Vagina (tissue), 2 donors: ENCODE results near the gene CDS2. TPM values are rescaled to one million over a fixed set of nuclear protein-coding genes. Genes with fewer than 3 reads are reported as not detected.

ENCODE experiments used
- DNase-seq, 2 donors: peaks; one replicate each; pipeline ENCODE4 v3.0.0-alpha.2; 2017; ENCODE audit errors: extremely low spot score in 2 of 2
- H3K27ac ChIP-seq: fragments of 200-600 bp; sonication (generic); one replicate; pipeline ENCODE4 v1.5.1; 2019
- H3K27me3 ChIP-seq: fragments of 200-600 bp; sonication (generic); one replicate; pipeline ENCODE4 v1.5.1; 2019
- H3K36me3 ChIP-seq, 2 donors: fragments of 200-600 bp; sonication (generic); one replicate each; pipeline ENCODE4 v1.5.1; 2017 to 2019
- H3K4me1 ChIP-seq: fragments of 200-600 bp; sonication (generic); one replicate; pipeline ENCODE4 v1.5.1; 2019
- H3K4me3 ChIP-seq, 2 donors: fragments of 200-600 bp; sonication (generic); 1 replicate in 1 of 2; 2 replicates in 1 of 2; pipeline ENCODE4 v1.5.1; 2016 to 2019
- H3K9me3 ChIP-seq: fragments of 200-600 bp; sonication (generic); one replicate; pipeline ENCODE4 v1.5.1; 2019
- CTCF ChIP-seq, 3 experiments: fragments of 450-650 bp in 2 of 3; fragments of 200-600 bp in 1 of 3; sonication (generic) in 1 of 3; IDR thresholded peaks; one replicate each; pipeline ENCODE4 v1.5.1; 2017 to 2019; ENCODE audit warnings: antibody characterized with exemption in 3 of 3, mild to moderate bottlenecking in 2 of 3, moderate library complexity in 2 of 3
- POLR2A ChIP-seq, 2 donors: fragments of 450-650 bp; IDR thresholded peaks; one replicate each; pipeline ENCODE4 v1.6.1; 2017; ENCODE audit warnings: antibody characterized with exemption in 2 of 2, mild to moderate bottlenecking in 2 of 2, moderate library complexity in 2 of 2
- POLR2AphosphoS5 ChIP-seq, 2 donors: sonication (generic); formaldehyde crosslinking; IDR thresholded peaks; one replicate each; pipeline ENCODE4 v1.9.0; 2017; ENCODE audit warnings: antibody characterized with exemption in 2 of 2, mild to moderate bottlenecking in 2 of 2, low read depth in 1 of 2; ENCODE audit not compliant: insufficient read depth in 1 of 2
- intact Hi-C: fragments of 100-400 bp; cut with DNase I; formaldehyde crosslinking; loops from one replicate; pipeline ENCODE4 v1.15.1; 2023
- total RNA-seq: library from RNA; depleted of rRNA; stranded (reverse); fragments of >200 nt; gene quantifications from one replicate; pipeline ENCODE4 v1.2.3, GENCODE V29; 2016

CDS2 gene
- total RNA-seq, 1 donor from 2014 or later: 24.8 TPM

GRCh38 chr20:5146099-5146668 is 19.4 kb downstream of the CDS2 start:
- no peak for DNase-seq
- H3K36me3 ChIP-seq: no peaks in the 10 kb centered on the region
- TF ChIP-seq POLR2A (IDR thresholded peaks at IDR 0.05): no peak
- no peak for TF ChIP-seq POLR2AphosphoS5 (IDR thresholded peaks at IDR 0.05; ENCODE audit: insufficient read depth in 1 of 2, low read depth in 1 of 2)
- TF ChIP-seq CTCF (IDR thresholded peaks at IDR 0.05): no peak
- intact Hi-C loops: no loop called here
- no peak overlapping the region for H3K4me3 ChIP-seq
- H3K4me1 ChIP-seq: peaks cover 57% of the 10 kb centered on the region
- H3K27ac ChIP-seq: no peak overlapping the region
- H3K9me3 ChIP-seq: no peaks in the 10 kb centered on the region
- no peaks in the 10 kb centered on the region for H3K27me3 ChIP-seq

- Histone ChIP-seq H3K4me3 (no peak overlapping the region), H3K27ac (no peak overlapping the region), H3K27me3 (no peaks in the 10 kb centered on the region), H3K4me1 (peaks cover 57% of the 10 kb centered on the region), H3K9me3 (no peaks in the 10 kb centered on the region), H3K36me3 (no peaks in the 10 kb centered on the region)
- TF ChIP-seq CTCF (IDR thresholded peaks at IDR 0.05) (no peak), POLR2A (IDR thresholded peaks at IDR 0.05) (no peak), POLR2AphosphoS5 (IDR thresholded peaks at IDR 0.05; ENCODE audit: insufficient read depth in 1 of 2, low read depth in 1 of 2) (no peak)
- intact Hi-C loops: no loop called here
- DNase-seq: no peak
Measured at GRCh38 chr20:5146871-5147592, 20.2 kb downstream of the CDS2 start.

- H3K4me1 ChIP-seq: peaks cover 63% of the 10 kb centered on the region
- intact Hi-C loops: no loop called here
- TF ChIP-seq CTCF (IDR thresholded peaks at IDR 0.05): no peak
- no peak for TF ChIP-seq POLR2A (IDR thresholded peaks at IDR 0.05)
- TF ChIP-seq POLR2AphosphoS5 (IDR thresholded peaks at IDR 0.05; ENCODE audit: insufficient read depth in 1 of 2, low read depth in 1 of 2): no peak
- H3K4me3 ChIP-seq: no peak overlapping the region
- no peaks in the 10 kb centered on the region for H3K36me3 ChIP-seq
- no peak for DNase-seq
- no peaks in the 10 kb centered on the region for H3K9me3 ChIP-seq
- no peak overlapping the region for H3K27ac ChIP-seq
- no peaks in the 10 kb centered on the region for H3K27me3 ChIP-seq
Measured at GRCh38 chr20:5148581-5148980, 21.8 kb downstream of the CDS2 start.

GRCh38 chr20:5149892-5150225 is 23.1 kb downstream of the CDS2 start:
- Histone ChIP-seq H3K4me1 (peaks cover 69% of the 10 kb centered on the region), H3K4me3 (no peak overlapping the region), H3K27me3 (no peaks in the 10 kb centered on the region), H3K36me3 (no peaks in the 10 kb centered on the region), H3K9me3 (no peaks in the 10 kb centered on the region), H3K27ac (no peak overlapping the region)
- DNase-seq: no peak
- TF ChIP-seq POLR2A (IDR thresholded peaks at IDR 0.05): no peak
- TF ChIP-seq POLR2AphosphoS5 (IDR thresholded peaks at IDR 0.05; ENCODE audit: insufficient read depth in 1 of 2, low read depth in 1 of 2): no peak
- TF ChIP-seq CTCF (IDR thresholded peaks at IDR 0.05): no peak
- intact Hi-C loops: no loop called here
